ENCODE data around the gene MAP7. TPM values are rescaled to one million over a fixed set of nuclear protein-coding genes. Genes with fewer than 3 reads are reported as not detected.

The MAP7 gene
- total RNA-seq, 1 donor: 1.4 TPM

DNA sequence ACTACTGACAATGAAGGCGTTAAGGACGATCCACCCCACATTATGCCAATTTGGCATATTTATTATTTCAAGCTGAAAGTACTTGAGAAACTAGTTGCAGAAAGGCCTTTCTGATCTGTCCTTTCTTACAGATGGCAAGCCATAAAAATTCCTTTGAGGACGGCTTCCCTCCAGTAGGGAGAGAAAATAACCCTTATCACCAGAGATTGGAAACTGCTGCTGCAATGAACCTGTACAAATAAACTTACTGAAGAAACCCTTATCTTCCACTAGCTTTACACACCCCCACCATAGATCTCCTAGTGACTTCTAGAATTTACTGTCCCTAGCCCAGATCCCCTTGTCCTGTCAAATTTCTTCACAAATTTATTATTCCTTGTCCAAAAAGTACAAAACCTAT lies 105.2 kb downstream of the MAP7 start:
- no peaks in the 10 kb centered on the region for H3K36me3 ChIP-seq (ENCODE audit: insufficient read depth, low read length)
- no peak overlapping the region for H3K27ac ChIP-seq (ENCODE audit: low read depth, low read length)
- no peak overlapping the region for H3K4me2 ChIP-seq (ENCODE audit: insufficient read depth, low read length)
- H3K79me2 ChIP-seq (ENCODE audit: insufficient read depth, low read length): no peaks in the 10 kb centered on the region
- H4K20me1 ChIP-seq (ENCODE audit: insufficient read depth, low read length): no peaks in the 10 kb centered on the region
- TF ChIP-seq, protein P1, sequence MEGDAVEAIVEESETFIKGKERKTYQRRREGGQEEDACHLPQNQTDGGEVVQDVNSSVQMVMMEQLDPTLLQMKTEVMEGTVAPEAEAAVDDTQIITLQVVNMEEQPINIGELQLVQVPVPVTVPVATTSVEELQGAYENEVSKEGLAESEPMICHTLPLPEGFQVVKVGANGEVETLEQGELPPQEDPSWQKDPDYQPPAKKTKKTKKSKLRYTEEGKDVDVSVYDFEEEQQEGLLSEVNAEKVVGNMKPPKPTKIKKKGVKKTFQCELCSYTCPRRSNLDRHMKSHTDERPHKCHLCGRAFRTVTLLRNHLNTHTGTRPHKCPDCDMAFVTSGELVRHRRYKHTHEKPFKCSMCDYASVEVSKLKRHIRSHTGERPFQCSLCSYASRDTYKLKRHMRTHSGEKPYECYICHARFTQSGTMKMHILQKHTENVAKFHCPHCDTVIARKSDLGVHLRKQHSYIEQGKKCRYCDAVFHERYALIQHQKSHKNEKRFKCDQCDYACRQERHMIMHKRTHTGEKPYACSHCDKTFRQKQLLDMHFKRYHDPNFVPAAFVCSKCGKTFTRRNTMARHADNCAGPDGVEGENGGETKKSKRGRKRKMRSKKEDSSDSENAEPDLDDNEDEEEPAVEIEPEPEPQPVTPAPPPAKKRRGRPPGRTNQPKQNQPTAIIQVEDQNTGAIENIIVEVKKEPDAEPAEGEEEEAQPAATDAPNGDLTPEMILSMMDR (IDR thresholded peaks at IDR 0.05; ENCODE audit: extremely low read depth, low read depth, low read length): no peak
- no peak overlapping the region for H3K4me3 ChIP-seq (ENCODE audit: insufficient read depth, low read length)
- H3K4me1 ChIP-seq (ENCODE audit: insufficient read depth, low read length): no peaks in the 10 kb centered on the region
- H2AFZ ChIP-seq (ENCODE audit: low read length): no peak overlapping the region
- H3K27me3 ChIP-seq (ENCODE audit: insufficient read depth, low read length): peaks cover 7% of the 10 kb centered on the region
- no peak for DNase-seq (ENCODE audit: insufficient read length, low spot score, missing footprints)
- H3K9me3 ChIP-seq (ENCODE audit: low read depth, low read length): no peaks in the 10 kb centered on the region

DNA sequence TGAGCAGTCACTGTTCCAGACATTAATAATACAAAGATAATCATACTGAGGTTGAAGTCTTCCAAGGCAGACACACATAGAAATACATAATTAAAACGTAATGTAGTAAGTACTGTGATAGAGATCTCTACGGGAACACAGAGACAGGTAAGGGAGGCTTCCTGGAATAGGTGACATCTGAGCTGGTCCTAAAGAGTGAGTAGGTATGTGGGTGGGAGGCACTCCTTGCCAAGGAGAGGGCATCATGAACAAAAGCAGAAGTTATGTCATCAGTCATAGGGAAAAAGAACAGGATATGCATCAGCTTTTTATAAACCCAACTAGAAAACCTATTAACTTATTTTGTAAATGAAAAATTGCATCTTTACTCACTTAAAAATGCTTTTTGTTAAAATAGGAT lies 110.0 kb downstream of the MAP7 start:
- no peaks in the 10 kb centered on the region for H3K9me3 ChIP-seq (ENCODE audit: low read depth, low read length)
- no peak overlapping the region for H3K27ac ChIP-seq (ENCODE audit: low read depth, low read length)
- no peak overlapping the region for H2AFZ ChIP-seq (ENCODE audit: low read length)
- H3K79me2 ChIP-seq (ENCODE audit: insufficient read depth, low read length): no peaks in the 10 kb centered on the region
- DNase-seq (ENCODE audit: insufficient read length, low spot score, missing footprints): no peak
- no peaks in the 10 kb centered on the region for H4K20me1 ChIP-seq (ENCODE audit: insufficient read depth, low read length)
- no peaks in the 10 kb centered on the region for H3K27me3 ChIP-seq (ENCODE audit: insufficient read depth, low read length)
- H3K4me3 ChIP-seq (ENCODE audit: insufficient read depth, low read length): no peak overlapping the region
- no peaks in the 10 kb centered on the region for H3K4me1 ChIP-seq (ENCODE audit: insufficient read depth, low read length)
- no peak overlapping the region for H3K4me2 ChIP-seq (ENCODE audit: insufficient read depth, low read length)
- H3K36me3 ChIP-seq (ENCODE audit: insufficient read depth, low read length): no peaks in the 10 kb centered on the region
- TF ChIP-seq, protein P1 (IDR thresholded peaks at IDR 0.05; ENCODE audit: extremely low read depth, low read depth, low read length): no peak

DNA sequence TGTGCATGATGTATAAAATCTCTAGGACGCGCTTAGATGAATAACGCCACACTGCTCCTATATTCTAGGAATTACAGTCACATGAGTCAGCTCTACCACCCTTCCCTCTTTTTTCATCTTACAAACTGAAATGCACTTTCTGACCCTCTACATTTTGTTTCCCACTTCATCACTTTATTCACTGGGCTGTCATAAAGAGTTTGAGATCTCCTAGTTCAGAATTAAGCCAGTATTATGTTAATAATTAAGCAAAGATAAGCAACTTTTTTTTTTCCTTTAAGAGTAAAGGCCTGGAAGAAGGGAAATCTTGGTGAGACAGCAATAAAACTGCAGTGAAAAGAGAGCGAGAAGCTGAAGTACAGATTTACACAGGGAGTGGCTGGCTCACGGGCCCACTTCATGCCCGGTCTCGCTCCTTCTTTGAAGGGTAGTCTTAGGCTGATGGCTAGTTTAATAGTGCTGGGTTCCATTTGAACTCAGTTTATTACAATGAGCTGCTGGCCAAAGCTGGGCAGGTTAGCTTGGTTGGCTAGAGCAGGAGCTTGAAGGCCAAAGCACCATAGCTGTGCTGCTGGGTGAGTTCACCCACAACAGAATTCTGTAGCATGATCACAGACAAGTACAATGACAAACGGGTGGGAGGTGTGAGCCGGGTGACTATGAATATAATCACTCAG lies 110.6 kb downstream of the MAP7 start:
- H3K79me2 ChIP-seq (ENCODE audit: insufficient read depth, low read length): no peaks in the 10 kb centered on the region
- no peak overlapping the region for H3K4me2 ChIP-seq (ENCODE audit: insufficient read depth, low read length)
- no peaks in the 10 kb centered on the region for H3K4me1 ChIP-seq (ENCODE audit: insufficient read depth, low read length)
- H3K4me3 ChIP-seq (ENCODE audit: insufficient read depth, low read length): no peak overlapping the region
- no peaks in the 10 kb centered on the region for H3K9me3 ChIP-seq (ENCODE audit: low read depth, low read length)
- TF ChIP-seq, protein P1 (IDR thresholded peaks at IDR 0.05; ENCODE audit: extremely low read depth, low read depth, low read length): no peak
- no peak overlapping the region for H2AFZ ChIP-seq (ENCODE audit: low read length)
- H3K27me3 ChIP-seq (ENCODE audit: insufficient read depth, low read length): no peaks in the 10 kb centered on the region
- no peak for DNase-seq (ENCODE audit: insufficient read length, low spot score, missing footprints)
- no peak overlapping the region for H3K27ac ChIP-seq (ENCODE audit: low read depth, low read length)
- no peaks in the 10 kb centered on the region for H3K36me3 ChIP-seq (ENCODE audit: insufficient read depth, low read length)
- H4K20me1 ChIP-seq (ENCODE audit: insufficient read depth, low read length): no peaks in the 10 kb centered on the region

DNA sequence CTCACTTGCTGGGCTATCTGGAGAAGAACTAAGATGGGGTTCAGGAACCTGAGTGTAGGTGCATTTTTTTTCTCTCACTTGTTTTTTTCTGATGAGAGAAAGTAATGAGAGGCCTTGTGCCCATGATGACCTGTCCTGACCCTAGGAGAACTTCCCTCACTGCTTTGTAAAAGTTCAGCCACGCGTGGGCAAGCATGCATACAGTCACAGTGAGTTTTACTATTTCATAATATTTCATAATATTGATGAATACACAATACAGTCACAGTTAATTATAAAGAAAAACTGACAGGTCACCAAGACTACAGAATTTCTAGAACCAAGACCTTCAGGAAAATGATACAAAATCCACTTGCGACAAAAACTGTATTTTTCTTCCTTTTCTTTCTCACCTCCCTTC lies 111.8 kb downstream of the MAP7 start:
- DNase-seq (ENCODE audit: insufficient read length, low spot score, missing footprints): no peak
- TF ChIP-seq, protein P1 (IDR thresholded peaks at IDR 0.05; ENCODE audit: extremely low read depth, low read depth, low read length): no peak
- no peak overlapping the region for H3K27ac ChIP-seq (ENCODE audit: low read depth, low read length)
- H3K79me2 ChIP-seq (ENCODE audit: insufficient read depth, low read length): no peaks in the 10 kb centered on the region
- H4K20me1 ChIP-seq (ENCODE audit: insufficient read depth, low read length): no peaks in the 10 kb centered on the region
- H3K27me3 ChIP-seq (ENCODE audit: insufficient read depth, low read length): no peaks in the 10 kb centered on the region
- H3K4me1 ChIP-seq (ENCODE audit: insufficient read depth, low read length): no peaks in the 10 kb centered on the region
- no peak overlapping the region for H2AFZ ChIP-seq (ENCODE audit: low read length)
- no peaks in the 10 kb centered on the region for H3K36me3 ChIP-seq (ENCODE audit: insufficient read depth, low read length)
- H3K4me3 ChIP-seq (ENCODE audit: insufficient read depth, low read length): no peak overlapping the region
- H3K9me3 ChIP-seq (ENCODE audit: low read depth, low read length): no peaks in the 10 kb centered on the region
- no peak overlapping the region for H3K4me2 ChIP-seq (ENCODE audit: insufficient read depth, low read length)

Measured in osteoblast (primary cell).